Skin of body (tissue), 2 donors: ENCODE measurements around the gene ZNF407. TPM values are rescaled to one million over a fixed set of nuclear protein-coding genes. Genes with fewer than 3 reads are reported as not detected.

Source experiments
- DNase-seq: peaks from one replicate; lab custom pipeline; 2025; lab: John Stamatoyannopoulos, UW
- total RNA-seq: library from RNA; depleted of rRNA; stranded (reverse); fragments of >200 nt; gene quantifications from one replicate; pipeline ENCODE4 v1.2.3, GENCODE V29; 2014

The ZNF407 gene
- total RNA-seq, 1 donor from 2014 or later = 21.6 TPM

DNA sequence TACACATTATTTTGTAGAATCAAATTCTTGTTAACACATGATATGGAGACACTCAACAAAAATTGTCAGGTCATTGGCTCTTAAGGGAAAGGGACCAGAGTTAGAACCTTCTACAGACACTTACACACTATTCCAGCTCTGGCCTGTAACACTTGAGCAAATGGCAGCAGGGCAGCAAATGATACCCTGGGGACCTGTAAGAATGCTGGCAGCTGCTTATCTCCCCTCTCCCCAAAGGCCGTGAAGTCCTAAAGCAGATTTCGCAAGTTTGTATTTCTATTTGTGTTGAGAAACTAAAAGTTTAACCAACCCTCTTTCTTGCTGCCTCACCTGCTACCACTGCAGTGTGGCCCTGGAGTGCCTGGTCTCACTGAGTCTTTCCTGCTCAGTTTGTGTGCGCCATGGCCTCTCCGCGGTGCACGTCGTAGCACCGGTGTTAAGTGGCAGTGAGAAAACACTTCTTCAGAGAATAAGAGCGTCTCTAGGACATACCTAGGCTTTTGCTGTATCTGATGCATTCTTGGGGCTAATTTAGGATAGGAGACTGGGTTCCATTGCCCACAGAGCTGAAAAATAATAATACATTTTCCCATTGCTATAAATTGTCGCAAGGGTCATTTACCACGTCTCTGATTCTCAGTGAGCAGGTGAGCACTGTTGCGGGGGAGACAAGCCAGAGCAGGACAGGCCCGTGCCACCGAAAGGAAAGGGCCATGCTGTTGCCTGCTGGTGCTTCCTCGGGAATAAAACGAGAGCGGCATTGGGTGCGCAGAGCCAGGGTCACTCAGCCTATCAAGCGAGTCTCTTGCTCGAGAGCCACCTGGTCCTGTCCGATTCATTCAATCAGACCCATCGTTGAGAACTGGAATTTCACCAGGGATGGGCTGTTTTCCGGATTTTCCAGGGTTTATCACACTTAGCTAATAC, 406.4 kb downstream of the ZNF407 start:
- DNase-seq = no peak

DNA sequence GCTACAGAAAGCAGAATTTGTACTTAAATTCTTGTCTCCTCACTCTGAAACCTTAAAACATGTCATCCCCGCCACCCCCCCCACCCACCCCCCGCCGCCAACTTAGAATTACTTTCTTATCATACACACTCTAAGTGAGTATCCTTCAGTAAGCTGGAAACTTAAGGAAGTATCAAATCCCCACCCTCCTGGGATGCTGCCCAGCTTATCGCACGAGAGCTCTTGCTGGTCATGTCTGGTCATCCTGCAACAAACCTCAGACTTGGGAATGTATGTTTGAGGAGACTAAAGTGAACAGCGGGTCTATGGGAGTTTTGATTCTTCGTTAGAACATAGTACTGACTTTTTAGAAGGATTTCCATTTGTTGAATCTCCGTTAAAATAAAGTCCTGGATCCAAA, 408.0 kb downstream of the ZNF407 start:
- DNase-seq = no peak

DNA sequence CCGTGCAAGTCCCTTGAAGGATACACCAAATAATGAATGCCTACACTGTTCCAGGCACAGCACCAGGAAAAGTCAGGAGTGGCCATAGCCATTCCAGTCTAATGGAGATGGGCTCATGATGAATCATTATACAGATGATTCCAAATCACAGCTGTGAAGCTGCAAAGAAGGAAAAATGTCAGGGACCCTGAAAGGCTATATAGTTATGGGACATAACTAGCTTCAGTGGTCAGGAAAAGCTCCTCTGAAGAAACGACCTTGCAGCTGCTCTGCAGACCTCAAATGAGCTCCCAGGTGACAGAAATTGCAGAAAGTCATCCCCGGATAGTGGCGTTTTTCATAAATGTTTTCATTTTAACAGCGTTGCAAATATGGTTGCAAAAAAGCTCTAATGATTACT, 410.5 kb downstream of the ZNF407 start:
- no peak for DNase-seq

DNA sequence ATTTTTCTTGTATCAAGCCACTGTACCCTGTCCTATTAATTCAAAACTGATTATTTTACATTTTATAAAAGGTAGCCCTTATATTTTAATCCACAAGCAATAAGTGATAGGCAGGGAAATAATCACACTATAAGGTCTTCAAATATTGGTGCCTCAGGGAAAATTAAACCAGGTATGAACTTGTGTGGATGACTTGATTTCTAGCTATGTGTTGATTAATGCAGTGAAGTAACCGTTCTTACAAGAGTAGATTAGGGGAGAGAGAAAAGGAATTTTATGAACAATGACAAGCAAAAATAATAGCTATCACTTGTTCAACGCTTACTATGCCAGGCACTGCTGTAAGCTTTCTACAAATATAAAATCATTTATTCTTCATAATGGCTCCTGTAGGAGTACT, 411.6 kb downstream of the ZNF407 start:
- DNase-seq = no peak

- DNase-seq = no peak
These were observed 412.2 kb downstream of the ZNF407 start for GRCh38 chr18:75009878-75010277.

DNA sequence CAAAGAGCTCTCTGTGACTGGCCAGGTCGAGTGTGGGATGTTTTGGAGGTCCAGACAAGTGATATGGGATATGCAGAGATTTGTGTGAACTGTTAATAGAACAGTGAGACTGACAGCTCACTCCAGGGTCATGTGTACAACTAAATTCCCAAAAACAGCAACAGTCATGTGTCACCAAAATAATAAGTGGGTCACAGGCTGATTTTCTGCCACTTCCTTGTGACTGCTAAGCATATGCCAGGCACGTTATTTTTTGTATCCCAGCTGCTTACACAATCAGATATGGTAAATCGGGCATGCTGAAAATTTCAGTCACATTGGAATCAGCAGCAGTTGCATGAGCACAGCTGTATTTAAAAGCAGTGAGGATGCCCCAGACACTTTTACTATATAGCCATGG, 412.6 kb downstream of the ZNF407 start:
- no peak for DNase-seq

DNA sequence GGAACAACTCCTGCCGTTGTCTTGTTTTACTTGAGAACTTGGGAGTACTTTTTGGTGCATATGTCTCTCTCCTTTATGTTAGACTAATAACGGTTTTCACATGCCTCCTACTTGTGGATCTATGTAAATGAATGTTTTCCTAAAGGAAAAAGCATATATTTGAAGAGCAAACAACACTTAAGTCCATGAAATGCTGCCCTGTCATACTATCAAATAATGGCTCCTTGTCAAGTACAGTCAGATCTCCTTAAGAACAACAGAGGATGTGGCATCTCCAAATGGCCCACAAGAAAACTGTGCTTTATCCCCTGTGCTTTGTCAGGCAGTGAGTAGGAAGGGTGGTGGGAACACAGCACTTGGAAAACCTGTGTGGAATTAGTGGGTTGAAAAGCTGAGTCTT, 413.0 kb downstream of the ZNF407 start:
- no peak for DNase-seq

- DNase-seq = no peak
These were observed 418.5 kb downstream of the ZNF407 start for GRCh38 chr18:75016025-75016717.

- DNase-seq = no peak
These were observed 425.8 kb downstream of the ZNF407 start for GRCh38 chr18:75023473-75023872.

GRCh38 chr18:75024871-75025270, 427.2 kb downstream of the ZNF407 start:
- DNase-seq = no peak

GRCh38 chr18:75025573-75025972, 427.9 kb downstream of the ZNF407 start:
- DNase-seq = no peak

DNA sequence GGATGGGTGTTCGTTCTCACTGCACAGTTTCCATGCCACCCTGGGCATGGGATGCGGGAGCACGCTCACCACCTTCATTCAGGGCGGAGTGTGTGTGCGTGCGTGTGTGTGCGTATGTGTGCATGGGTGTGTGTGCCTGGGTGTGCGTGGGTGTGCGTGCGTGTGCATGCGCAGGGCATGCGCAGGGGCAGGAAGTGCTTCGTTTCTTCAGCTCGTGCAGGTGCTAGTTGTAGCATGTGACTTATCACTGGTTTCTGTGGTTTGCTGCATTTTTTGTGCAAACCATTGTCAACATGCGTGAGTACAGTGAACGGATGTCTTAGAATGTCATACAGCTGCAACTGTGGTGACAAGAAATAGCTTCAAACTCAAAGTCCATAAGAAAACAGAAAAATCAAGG, 431.8 kb downstream of the ZNF407 start:
- DNase-seq = no peak

GRCh38 chr18:75031717-75032317, 434.1 kb downstream of the ZNF407 start:
- no peak for DNase-seq

DNA sequence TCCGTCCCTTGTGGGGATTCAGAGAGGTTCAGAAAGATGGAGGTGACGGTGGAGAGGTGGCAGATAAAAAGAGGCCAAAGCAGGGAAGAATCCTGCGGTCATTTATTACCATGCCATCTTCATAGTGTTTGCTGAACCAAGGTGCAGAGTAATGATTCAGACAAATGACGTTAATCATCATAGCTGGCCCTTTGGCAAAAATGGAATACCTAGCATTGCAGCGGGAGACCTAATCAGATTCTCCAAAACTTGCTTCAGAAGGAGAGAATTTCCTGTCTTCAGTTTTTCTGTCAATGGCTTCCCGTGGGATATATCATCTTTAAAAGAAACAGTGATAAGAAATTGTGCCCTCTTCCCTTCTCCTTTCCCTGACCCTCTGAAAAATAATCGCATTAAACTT, 435.8 kb downstream of the ZNF407 start:
- no peak for DNase-seq

DNA sequence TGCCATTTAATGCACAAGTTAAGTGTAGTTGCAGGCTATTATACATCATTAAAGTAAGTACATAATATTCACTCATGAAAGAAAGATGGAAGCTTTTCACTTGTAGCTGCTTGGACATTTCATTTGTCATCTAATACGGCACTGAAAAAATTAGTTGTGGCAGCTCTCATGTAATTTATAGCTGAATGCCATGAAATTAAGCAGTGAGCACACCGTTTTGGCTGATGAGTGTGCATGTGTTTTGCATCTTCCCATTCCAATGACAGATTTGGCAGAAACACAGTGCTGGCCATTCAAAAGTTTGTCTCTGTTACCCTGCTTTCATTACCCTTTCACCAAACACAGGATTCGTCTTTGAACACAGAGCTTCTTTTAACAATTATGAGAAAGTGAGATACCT, 437.3 kb downstream of the ZNF407 start:
- DNase-seq = no peak

- no peak for DNase-seq
These were observed 438.3 kb downstream of the ZNF407 start for GRCh38 chr18:75035928-75036327.

DNA sequence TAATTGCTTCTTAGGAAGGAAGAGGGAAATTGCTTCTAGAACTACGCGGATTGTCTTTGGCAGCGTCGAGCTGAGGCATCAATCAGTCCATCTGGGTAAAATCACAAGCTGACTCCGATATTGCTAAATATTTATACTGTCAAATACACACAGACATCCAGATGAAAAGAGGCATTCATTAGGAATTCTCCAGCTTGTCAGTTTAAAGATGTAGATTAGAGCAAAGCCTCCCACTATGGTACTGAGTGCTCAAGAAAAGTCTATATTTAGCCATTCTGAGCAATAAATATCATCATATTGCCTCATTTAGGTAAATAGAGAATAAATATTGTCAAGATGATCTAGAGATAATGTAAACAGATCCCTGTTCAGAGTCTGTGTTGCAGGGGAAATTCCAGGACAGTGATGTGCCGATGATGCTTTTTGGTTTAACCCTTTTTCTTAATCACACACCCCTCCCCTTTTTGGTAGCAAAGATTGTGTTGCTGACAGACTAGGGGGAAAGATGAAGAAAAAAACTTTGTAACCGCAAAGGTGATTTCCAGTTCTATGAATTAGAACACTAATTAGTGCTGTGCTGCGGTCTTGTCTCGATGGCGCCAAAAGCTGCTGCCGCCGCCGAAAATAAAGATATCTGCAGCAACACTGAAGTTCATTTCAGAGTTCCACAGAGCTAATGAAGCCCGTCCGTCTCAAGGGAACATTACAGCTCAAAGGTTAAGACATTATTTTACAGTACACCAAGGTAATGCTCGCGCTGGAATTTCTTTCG, 439.4 kb downstream of the ZNF407 start:
- no peak for DNase-seq

DNA sequence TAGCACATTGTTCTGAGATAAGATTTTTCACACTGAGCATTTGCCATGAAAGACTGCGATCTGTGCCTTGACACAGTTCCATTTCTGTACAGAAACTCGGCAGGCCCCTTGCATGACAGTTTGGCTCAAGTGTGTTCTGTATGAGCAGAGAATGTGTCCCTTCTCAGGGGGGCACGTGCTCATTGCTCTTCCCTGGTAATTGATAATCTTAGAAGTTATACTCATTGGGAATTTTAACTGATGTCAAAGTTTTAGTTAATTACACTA, 440.0 kb downstream of the ZNF407 start:
- DNase-seq = no peak

- DNase-seq = no peak
These were observed 443.9 kb downstream of the ZNF407 start for GRCh38 chr18:75041586-75041985.

GRCh38 chr18:75043478-75043877, 445.8 kb downstream of the ZNF407 start:
- DNase-seq = no peak

DNA sequence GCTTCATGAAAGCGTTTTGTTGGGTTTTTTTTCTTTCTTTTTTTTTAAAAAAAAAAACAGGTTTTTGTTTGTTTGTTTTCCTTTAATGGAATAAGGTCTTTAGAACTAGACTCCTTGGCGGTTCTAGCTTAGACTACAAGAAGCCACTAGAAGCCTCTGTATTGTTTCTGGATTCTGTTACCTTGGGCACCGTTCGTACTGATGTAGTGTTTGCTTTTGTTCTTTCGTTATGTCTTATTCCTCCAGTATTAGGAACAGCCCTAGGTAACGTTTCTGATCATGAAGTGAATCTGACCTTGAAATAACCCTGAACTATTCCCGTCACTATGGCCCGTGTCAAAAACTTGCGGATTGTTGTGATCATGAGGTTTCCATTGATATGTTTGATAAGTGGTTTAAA, 446.6 kb downstream of the ZNF407 start:
- DNase-seq = no peak

- no peak for DNase-seq
These were observed 447.1 kb downstream of the ZNF407 start for GRCh38 chr18:75044791-75045190.
